HCT116 (cell line): Measurements from ENCODE around the gene GFY. TPM values are rescaled to one million over a fixed set of nuclear protein-coding genes. Genes with fewer than 3 reads are reported as not detected.

ENCODE experiments used
- ATAC-seq: fragments of 200-7000 bp; cut with Tn5 transposase; 2 replicates; pipeline ENCODE4 v1.9.1; 2020; ENCODE audit warnings: mild to moderate bottlenecking, moderate library complexity
- BruUV-seq: library from RNA; stranded (reverse); fragments of 400-500 nt; replicated peaks from 2 replicates; lab custom pipeline; 2021; lab: Mats Ljungman, UMichigan
- CTCF ChIA-PET: fragments of 300-600 bp; sonication (Branson Sonifier 250); formaldehyde crosslinking; loops from one replicate; lab custom pipeline; 2021; ENCODE audit warnings: antibody characterized with exemption; lab: Charles Lee
- POLR2A ChIA-PET: fragments of 300-600, 350-600 bp; sonication (Branson Sonifier 250); formaldehyde crosslinking; loops from one replicate; lab custom pipeline; 2021; ENCODE audit warnings: antibody characterized with exemption; lab: Charles Lee
- RAD21 ChIA-PET, 2 experiments: fragments of 300-600 bp; sonication (Branson Sonifier 250); formaldehyde crosslinking; loops; one replicate each; lab custom pipeline; 2023; ENCODE audit warnings: low total read pairs in 2 of 2; ENCODE audit not compliant: uncharacterized antibody in 2 of 2, unreplicated experiment in 2 of 2, low non-redundant PET in 1 of 2; lab: Charles Lee
- DNase-seq: peaks from one replicate; pipeline ENCODE4 v3.0.0-alpha.2; 2010; ENCODE audit warnings: low read depth, low spot score
- H2AFZ ChIP-seq: fragments of 200-600 bp; shearing (Covaris generic), sonication (generic); 2 replicates; pipeline ENCODE4 v1.6.1; 2017; ENCODE audit warnings: low read depth, mixed run types, mixed read lengths, antibody characterized with exemption, low read length; ENCODE audit not compliant: poor library complexity, severe bottlenecking
- H3K27ac ChIP-seq: 2 replicates; pipeline ENCODE4 v1.5.1; 2012; ENCODE audit warnings: low read depth, low read length
- H3K27me3 ChIP-seq: fragments of 200-600 bp; sonication (generic); 2 replicates; pipeline ENCODE4 v1.6.1; 2016; ENCODE audit warnings: mixed run types, low read length, mixed read lengths; ENCODE audit not compliant: insufficient read depth
- H3K36me3 ChIP-seq, 2 experiments: fragments of 200-500 bp in 1 of 2; fragments of 200-600 bp in 1 of 2; sonication (Bioruptor generic) in 1 of 2; sonication (generic) in 1 of 2; 2 replicates each; pipeline versions ENCODE4 v1.5.1 to v1.6.1; 2014 to 2016; ENCODE audit warnings: low read length in 2 of 2, inconsistent platforms in 1 of 2, mixed read lengths in 1 of 2, mixed run types in 1 of 2; ENCODE audit not compliant: insufficient read depth in 2 of 2, control insufficient read depth in 1 of 2
- H3K4me1 ChIP-seq, 2 experiments: fragments of 200-600 bp in 1 of 2; sonication (generic) in 1 of 2; 2 replicates each; pipeline versions ENCODE4 v1.5.1 to v1.6.1; 2012 to 2017; ENCODE audit warnings: low read length in 2 of 2, inconsistent platforms in 1 of 2, mild to moderate bottlenecking in 1 of 2, mixed read lengths in 1 of 2, mixed run types in 1 of 2, moderate library complexity in 1 of 2; ENCODE audit not compliant: insufficient read depth in 2 of 2, control insufficient read depth in 1 of 2
- H3K4me2 ChIP-seq: fragments of 200-600 bp; sonication (generic); 2 replicates; pipeline ENCODE4 v1.6.1; 2017; ENCODE audit warnings: mixed run types, low read length, mixed read lengths
- H3K4me3 ChIP-seq, 2 experiments: fragments of 200-600 bp in 1 of 2; sonication (generic) in 1 of 2; replicated peaks in 1 of 2; 2 replicates each; pipeline ENCODE4 v1.5.1; 2011 to 2016; ENCODE audit warnings: low read length in 2 of 2, control low read depth in 1 of 2, low read depth in 1 of 2, mild to moderate bottlenecking in 1 of 2, mixed read lengths in 1 of 2, mixed run types in 1 of 2
- H3K79me2 ChIP-seq: fragments of 200-600 bp; sonication (generic); 2 replicates; pipeline ENCODE4 v1.6.1; 2017; ENCODE audit warnings: mild to moderate bottlenecking, mixed run types, low read length, moderate library complexity, mixed read lengths; ENCODE audit not compliant: insufficient read depth
- H3K9ac ChIP-seq: fragments of 200-600 bp; sonication (generic); 2 replicates; pipeline ENCODE4 v1.6.1; 2016; ENCODE audit warnings: low read length, mixed read lengths
- H3K9me2 ChIP-seq: fragments of 200-600 bp; sonication (generic), shearing (Covaris generic); 2 replicates; pipeline ENCODE4 v1.6.1; 2017; ENCODE audit warnings: mixed run types, mild to moderate bottlenecking, moderate library complexity; ENCODE audit not compliant: insufficient read depth
- H3K9me3 ChIP-seq, 2 experiments: fragments of 200-500 bp in 1 of 2; fragments of 200-600 bp in 1 of 2; sonication (Bioruptor generic) in 1 of 2; sonication (generic) in 1 of 2; 2 replicates each; pipeline ENCODE4 v1.6.1; 2014 to 2017; ENCODE audit warnings: low read length in 2 of 2, mixed read lengths in 2 of 2, inconsistent platforms in 1 of 2, low read depth in 1 of 2, mild to moderate bottlenecking in 1 of 2, mixed run types in 1 of 2, moderate library complexity in 1 of 2; ENCODE audit not compliant: control insufficient read depth in 1 of 2, insufficient read depth in 1 of 2
- H4K20me1 ChIP-seq: fragments of 200-600 bp; sonication (generic), shearing (Covaris generic); 2 replicates; pipeline ENCODE4 v1.6.1; 2017; ENCODE audit warnings: mixed run types, mild to moderate bottlenecking, moderate library complexity; ENCODE audit not compliant: insufficient read depth
- ATF3 ChIP-seq: IDR thresholded peaks from 2 replicates; pipeline ENCODE4 v1.6.1; 2012
- EZH2 ChIP-seq: fragments of 200-600 bp; sonication (generic); IDR thresholded peaks from 2 replicates; pipeline ENCODE4 v1.6.1; 2017; ENCODE audit warnings: antibody characterized with exemption, mixed run types
- JUND ChIP-seq: IDR thresholded peaks from 2 replicates; pipeline ENCODE4 v1.6.1; 2012
- POLR2A ChIP-seq: IDR thresholded peaks from 2 replicates; pipeline ENCODE4 v1.7.0; 2011; ENCODE audit warnings: borderline replicate concordance; ENCODE audit not compliant: insufficient read depth, insufficient read length; ENCODE audit errors: extremely low read depth
- SIN3A ChIP-seq: IDR thresholded peaks from 2 replicates; pipeline ENCODE4 v1.6.1; 2012; ENCODE audit warnings: low read depth
- SRF ChIP-seq: IDR thresholded peaks from 2 replicates; pipeline ENCODE4 v1.6.1; 2012; ENCODE audit warnings: low read depth
- TCF7L2 ChIP-seq: IDR thresholded peaks from 2 replicates; pipeline ENCODE4 v1.7.0; 2011; ENCODE audit warnings: borderline replicate concordance, inconsistent platforms; ENCODE audit not compliant: insufficient read depth, insufficient read length; ENCODE audit errors: extremely low read depth
- ZFX ChIP-seq: fragments of 450-650 bp; IDR thresholded peaks from 2 replicates; pipeline ENCODE4 v1.6.1; 2017
- intact Hi-C: fragments of 100-400 bp; cut with micrococcal nuclease; formaldehyde crosslinking; loops from 2 replicates; pipeline ENCODE4 v1.10.0; 2022
- total RNA-seq: library from RNA; stranded (reverse); gene quantifications from one replicate; pipeline ENCODE4 v1.2.1, GENCODE V29; 2021; ENCODE audit not compliant: unreplicated experiment

GFY gene
- total RNA-seq, 1 experiment from 2014 or later, result 2.6 TPM

- ChIA-PET RAD21 (no interaction called here), POLR2A (no interaction called here), CTCF (no interaction called here)
- no peak within 1 kb of the TSS for H3K27ac ChIP-seq
- no peak for DNase-seq
- no peak for TF ChIP-seq SIN3A
- TF ChIP-seq POLR2A, result no peak
- TF ChIP-seq SRF, result no peak
- no peak for TF ChIP-seq EZH2
- H3K4me3 ChIP-seq, result no peak within 1 kb of the TSS
- no peaks in the 10 kb centered on the region for H3K36me3 ChIP-seq
- no peak within 1 kb of the TSS for H2AFZ ChIP-seq
- no peaks in the 10 kb centered on the region; a peak in 1 of 4 replicates for H3K9me3 ChIP-seq
- no peaks in the 10 kb centered on the region for H3K27me3 ChIP-seq
- H3K9ac ChIP-seq, result no peak within 1 kb of the TSS
- H3K4me1 ChIP-seq, result peaks cover 3 to 10% of the 10 kb centered on the region in 2 experiments; a peak in 3 of 4 replicates
- no peak within 1 kb of the TSS for H3K4me2 ChIP-seq
- H3K9me2 ChIP-seq, result no peaks in the 10 kb centered on the region
- BruUV-seq, result no TSS peak
- H3K79me2 ChIP-seq, result no peaks in the 10 kb centered on the region
- H4K20me1 ChIP-seq, result no peaks in the 10 kb centered on the region
- intact Hi-C loops, result no loop called here
- no peak for ATAC-seq
Observed at GRCh38 chr19:49387936-49388372, 37.2 kb upstream of the GFY start, which contains the start of gene KASH5. KASH5 (plus strand) TSS chr19:49388249; CDS start chr19:49390884, 2,635 bp downstream.

- no peaks in the 10 kb centered on the region for H3K36me3 ChIP-seq
- H3K9me3 ChIP-seq, result no peaks in the 10 kb centered on the region
- H3K4me1 ChIP-seq, result peaks cover 3 to 10% of the 10 kb centered on the region in 2 experiments; a peak in 3 of 4 replicates
- H3K4me3 ChIP-seq, result no peak overlapping the region
- no peak for DNase-seq
- ChIA-PET CTCF (no interaction called here), RAD21 (no interaction called here), POLR2A (no interaction called here)
- H3K79me2 ChIP-seq, result no peaks in the 10 kb centered on the region
- no peak overlapping the region for H3K27ac ChIP-seq
- no peak overlapping the region for H2AFZ ChIP-seq
- TF ChIP-seq ATF3 (no peak), JUND (no peak), ZFX (no peak), TCF7L2 (no peak)
- H3K9ac ChIP-seq, result no peak overlapping the region
- intact Hi-C loops, result no loop called here
- H3K27me3 ChIP-seq, result no peaks in the 10 kb centered on the region
- no TSS peak for BruUV-seq
- ATAC-seq, result no peak
- H3K4me2 ChIP-seq, result no peak overlapping the region
- H4K20me1 ChIP-seq, result no peaks in the 10 kb centered on the region
- no peaks in the 10 kb centered on the region for H3K9me2 ChIP-seq
Observed at GRCh38 chr19:49389406-49389805, 35.8 kb upstream of the GFY start.
